Measurements from ENCODE around the gene PCBP4. TPM values are rescaled to one million over a fixed set of nuclear protein-coding genes. Genes with fewer than 3 reads are reported as not detected.

PCBP4 gene
- polyA plus RNA-seq, 4 donors: 24.0 to 60.8 (median 39.2) TPM

- H3K9me3 ChIP-seq (ENCODE audit: control insufficient read depth in 2 of 2, insufficient read depth in 1 of 2, low read depth in 1 of 2, low read length in 1 of 2): no peaks in the 10 kb centered on the region
- H3K27ac ChIP-seq (ENCODE audit: low read depth in 1 of 3, low read length in 2 of 3): no peak overlapping the region
- no peak for FAIRE-seq
- peaks cover 0 to 39% (median 0%) of the 10 kb centered on the region in 3 donors for H3K4me1 ChIP-seq (ENCODE audit: control insufficient read depth in 3 of 3, insufficient read depth in 2 of 3, low read depth in 1 of 3, low read length in 2 of 3)
- no peak overlapping the region for H3K4me3 ChIP-seq (ENCODE audit: low read depth in 1 of 3, low read length in 3 of 3)
- no peaks in the 10 kb centered on the region for H3K27me3 ChIP-seq (ENCODE audit: control insufficient read depth in 3 of 3, insufficient read depth in 3 of 3, low read length in 3 of 3)
- DNase-seq: no peak
- H3K36me3 ChIP-seq (ENCODE audit: control insufficient read depth in 3 of 3, insufficient read depth in 2 of 3, low read depth in 1 of 3, low read length in 3 of 3): peaks cover 3 to 75% (median 11%) of the 10 kb centered on the region in 3 donors
- WGBS, 3 donors: 75 to 79% (median 79%) methylated on average over 15 of the region's 15 CpGs
These were observed 21.3 kb upstream of the PCBP4 start for GRCh38 chr3:51988286-51989146.

GRCh38 chr3:51987568-51987967, 20.3 kb upstream of the PCBP4 start:
- Histone ChIP-seq H3K9me3 (ENCODE audit: control insufficient read depth in 2 of 2, insufficient read depth in 1 of 2, low read depth in 1 of 2, low read length in 1 of 2) (no peaks in the 10 kb centered on the region), H3K4me3 (ENCODE audit: low read depth in 1 of 3, low read length in 3 of 3) (peak overlapping the region in 1 of 3 donors; percentile 47), H3K27ac (ENCODE audit: low read depth in 1 of 3, low read length in 2 of 3) (peak overlapping the region in 2 of 3 donors; percentile 94 to 95), H3K4me1 (ENCODE audit: control insufficient read depth in 3 of 3, insufficient read depth in 2 of 3, low read depth in 1 of 3, low read length in 2 of 3) (peaks cover 0 to 43% (median 0%) of the 10 kb centered on the region in 3 donors), H3K27me3 (ENCODE audit: control insufficient read depth in 3 of 3, insufficient read depth in 3 of 3, low read length in 3 of 3) (no peaks in the 10 kb centered on the region), H3K36me3 (ENCODE audit: control insufficient read depth in 3 of 3, insufficient read depth in 2 of 3, low read depth in 1 of 3, low read length in 3 of 3) (peaks cover 0 to 66% (median 9%) of the 10 kb centered on the region in 3 donors)
- no peak for DNase-seq
- no peak for FAIRE-seq
- WGBS, 3 donors: 88 to 94% (median 93%) methylated on average over 7 of the region's 7 CpGs

DNA sequence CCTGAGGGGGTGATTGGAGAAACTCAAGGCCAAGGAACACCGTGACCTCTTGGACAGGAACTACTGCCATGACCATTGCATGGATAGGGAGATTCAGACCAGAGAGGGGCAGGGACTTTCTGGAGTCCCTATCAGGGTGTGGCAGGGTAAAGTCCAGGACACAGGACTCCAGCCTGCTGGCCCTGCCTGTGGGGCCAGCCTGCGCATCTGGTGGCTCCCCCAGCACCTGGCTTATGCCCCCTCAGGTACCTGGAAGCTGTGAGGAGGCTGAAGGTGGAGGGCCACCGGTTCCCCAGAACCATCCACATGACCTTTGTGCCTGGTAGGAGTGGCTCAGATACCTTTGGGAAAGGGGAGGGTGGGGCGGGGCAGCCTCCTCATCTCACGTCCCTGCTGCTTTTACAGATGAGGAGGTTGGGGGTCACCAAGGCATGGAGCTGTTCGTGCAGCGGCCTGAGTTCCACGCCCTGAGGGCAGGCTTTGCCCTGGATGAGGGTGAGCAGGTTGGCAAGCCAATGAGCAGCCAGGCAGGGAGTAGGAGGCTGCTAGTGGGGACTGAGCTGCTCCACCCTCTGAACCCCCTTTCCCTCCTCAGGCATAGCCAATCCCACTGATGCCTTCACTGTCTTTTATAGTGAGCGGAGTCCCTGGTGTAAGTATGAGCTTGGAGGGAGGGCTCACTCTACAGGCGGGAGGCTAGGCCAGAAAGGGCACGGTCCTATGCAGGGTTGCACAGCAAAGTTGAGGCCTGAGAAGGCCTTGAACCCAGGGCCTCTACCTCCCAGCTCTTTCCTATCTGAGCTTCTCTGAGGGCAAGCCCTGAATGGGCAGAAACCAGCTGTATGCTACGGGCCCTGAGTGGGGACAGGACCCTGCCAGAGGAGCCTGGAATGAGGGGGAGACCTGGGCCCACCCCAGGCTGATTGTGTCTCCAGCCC, 19.0 kb upstream of the PCBP4 start:
- DNase-seq: peak; percentile 86 to 89
- H3K4me3 ChIP-seq (ENCODE audit: low read depth in 1 of 3, low read length in 3 of 3): peak overlapping the region in 2 of 3 donors; percentile 26 to 47
- 39 to 66% (median 60%) methylated on average over 12 of the region's 12 CpGs for WGBS, 3 donors
- FAIRE-seq: no peak
- peaks cover 0 to 55% (median 7%) of the 10 kb centered on the region in 3 donors for H3K36me3 ChIP-seq (ENCODE audit: control insufficient read depth in 3 of 3, insufficient read depth in 2 of 3, low read depth in 1 of 3, low read length in 3 of 3)
- no peaks in the 10 kb centered on the region for H3K9me3 ChIP-seq (ENCODE audit: control insufficient read depth in 2 of 2, insufficient read depth in 1 of 2, low read depth in 1 of 2, low read length in 1 of 2)
- H3K27ac ChIP-seq (ENCODE audit: low read depth in 1 of 3, low read length in 2 of 3): peak overlapping the region; percentile 56 to 95 (median 94)
- peaks cover under 1 to 56% (median 3%) of the 10 kb centered on the region in 3 donors for H3K4me1 ChIP-seq (ENCODE audit: control insufficient read depth in 3 of 3, insufficient read depth in 2 of 3, low read depth in 1 of 3, low read length in 2 of 3)
- H3K27me3 ChIP-seq (ENCODE audit: control insufficient read depth in 3 of 3, insufficient read depth in 3 of 3, low read length in 3 of 3): no peaks in the 10 kb centered on the region

DNA sequence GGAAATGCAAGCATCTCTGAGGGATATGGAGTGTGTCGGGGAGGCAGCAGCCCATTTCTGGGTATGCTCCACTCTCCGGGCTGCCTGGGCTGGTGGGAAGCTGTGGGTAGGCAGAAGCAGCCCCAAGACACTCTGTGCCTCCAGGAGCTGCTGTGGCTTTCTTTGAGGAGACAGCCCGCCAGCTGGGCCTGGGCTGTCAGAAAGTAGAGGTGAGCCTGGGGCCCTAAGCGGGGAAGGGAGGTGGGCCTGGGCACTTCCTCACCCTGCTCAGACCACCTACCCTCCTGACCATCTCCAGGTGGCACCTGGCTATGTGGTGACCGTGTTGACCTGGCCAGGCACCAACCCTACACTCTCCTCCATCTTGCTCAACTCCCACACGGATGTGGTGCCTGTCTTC, 17.8 kb upstream of the PCBP4 start:
- no peak for FAIRE-seq
- peak overlapping the region; percentile 45 to 95 (median 94) for H3K27ac ChIP-seq (ENCODE audit: low read depth in 1 of 3, low read length in 2 of 3)
- 86 to 89% (median 88%) methylated on average over 6 of the region's 6 CpGs for WGBS, 3 donors
- peaks cover 0 to 65% (median 7%) of the 10 kb centered on the region in 3 donors for H3K36me3 ChIP-seq (ENCODE audit: control insufficient read depth in 3 of 3, insufficient read depth in 2 of 3, low read depth in 1 of 3, low read length in 3 of 3)
- peak overlapping the region in 1 of 3 donors; percentile 30 for H3K4me3 ChIP-seq (ENCODE audit: low read depth in 1 of 3, low read length in 3 of 3)
- no peaks in the 10 kb centered on the region for H3K27me3 ChIP-seq (ENCODE audit: control insufficient read depth in 3 of 3, insufficient read depth in 3 of 3, low read length in 3 of 3)
- no peak for DNase-seq
- no peaks in the 10 kb centered on the region for H3K9me3 ChIP-seq (ENCODE audit: control insufficient read depth in 2 of 2, insufficient read depth in 1 of 2, low read depth in 1 of 2, low read length in 1 of 2)
- H3K4me1 ChIP-seq (ENCODE audit: control insufficient read depth in 3 of 3, insufficient read depth in 2 of 3, low read depth in 1 of 3, low read length in 2 of 3): peaks cover 3 to 66% (median 4%) of the 10 kb centered on the region in 3 donors

GRCh38 chr3:51984269-51984647, 17.0 kb upstream of the PCBP4 start:
- H3K9me3 ChIP-seq (ENCODE audit: control insufficient read depth in 2 of 2, insufficient read depth in 1 of 2, low read depth in 1 of 2, low read length in 1 of 2): no peaks in the 10 kb centered on the region
- H3K36me3 ChIP-seq (ENCODE audit: control insufficient read depth in 3 of 3, insufficient read depth in 2 of 3, low read depth in 1 of 3, low read length in 3 of 3): peaks cover 0 to 61% (median 7%) of the 10 kb centered on the region in 3 donors
- H3K4me3 ChIP-seq (ENCODE audit: low read depth in 1 of 3, low read length in 3 of 3): peak overlapping the region in 2 of 3 donors; percentile 58 to 67
- peaks cover 3 to 66% (median 4%) of the 10 kb centered on the region in 3 donors for H3K4me1 ChIP-seq (ENCODE audit: control insufficient read depth in 3 of 3, insufficient read depth in 2 of 3, low read depth in 1 of 3, low read length in 2 of 3)
- H3K27me3 ChIP-seq (ENCODE audit: control insufficient read depth in 3 of 3, insufficient read depth in 3 of 3, low read length in 3 of 3): no peaks in the 10 kb centered on the region
- no peak for FAIRE-seq
- DNase-seq: peak in 1 of 2 donors; percentile 55
- peak overlapping the region; percentile 94 to 96 (median 95) for H3K27ac ChIP-seq (ENCODE audit: low read depth in 1 of 3, low read length in 2 of 3)

DNA sequence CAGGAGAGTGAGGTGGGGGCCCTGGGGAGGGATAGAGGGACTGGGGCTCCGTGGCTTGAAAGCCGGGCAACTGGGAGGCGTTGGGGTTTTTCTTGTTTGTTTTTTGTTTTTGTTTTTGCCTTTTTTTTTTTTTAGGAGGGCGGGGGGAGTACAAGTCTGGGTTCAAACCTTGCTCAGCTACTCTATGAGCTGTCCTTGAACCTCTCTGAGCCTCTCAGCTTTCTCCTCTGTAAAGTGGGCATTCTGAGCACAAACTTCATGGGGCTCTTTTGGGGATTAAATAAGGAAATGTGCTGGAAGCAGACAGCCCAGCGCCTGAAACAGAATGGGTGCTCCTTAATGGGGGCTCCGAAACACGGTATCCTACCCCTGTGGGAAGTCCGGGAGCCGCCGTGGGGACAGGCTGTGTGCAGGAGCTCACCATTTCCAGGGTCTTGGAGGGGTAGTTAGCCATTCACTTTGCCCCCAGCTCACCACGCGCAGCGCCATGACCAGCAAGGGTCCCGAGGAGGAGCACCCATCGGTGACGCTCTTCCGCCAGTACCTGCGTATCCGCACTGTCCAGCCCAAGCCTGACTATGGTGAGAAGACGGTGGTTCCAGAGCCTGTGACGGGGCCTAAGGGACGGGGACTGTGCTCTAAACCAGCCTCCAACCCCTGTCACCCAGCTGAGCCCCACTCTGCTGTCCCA, 16.5 kb upstream of the PCBP4 start:
- Histone ChIP-seq H3K4me3 (ENCODE audit: low read depth in 1 of 3, low read length in 3 of 3) (peak overlapping the region; percentile 46 to 67 (median 58)), H3K36me3 (ENCODE audit: control insufficient read depth in 3 of 3, insufficient read depth in 2 of 3, low read depth in 1 of 3, low read length in 3 of 3) (peaks cover 0 to 56% (median 3%) of the 10 kb centered on the region in 3 donors), H3K27ac (ENCODE audit: low read depth in 1 of 3, low read length in 2 of 3) (peak overlapping the region; percentile 94 to 96 (median 95)), H3K9me3 (ENCODE audit: control insufficient read depth in 2 of 2, insufficient read depth in 1 of 2, low read depth in 1 of 2, low read length in 1 of 2) (no peaks in the 10 kb centered on the region), H3K4me1 (ENCODE audit: control insufficient read depth in 3 of 3, insufficient read depth in 2 of 3, low read depth in 1 of 3, low read length in 2 of 3) (peaks cover 3 to 66% (median 4%) of the 10 kb centered on the region in 3 donors), H3K27me3 (ENCODE audit: control insufficient read depth in 3 of 3, insufficient read depth in 3 of 3, low read length in 3 of 3) (no peaks in the 10 kb centered on the region)
- no peak for DNase-seq
- 67 to 71% (median 70%) methylated on average over 22 of the region's 22 CpGs for WGBS, 3 donors
- no peak for FAIRE-seq

- Histone ChIP-seq H3K36me3 (ENCODE audit: control insufficient read depth in 3 of 3, insufficient read depth in 2 of 3, low read depth in 1 of 3, low read length in 3 of 3) (peaks cover 0 to 51% (median 0%) of the 10 kb centered on the region in 3 donors), H3K27me3 (ENCODE audit: control insufficient read depth in 3 of 3, insufficient read depth in 3 of 3, low read length in 3 of 3) (no peaks in the 10 kb centered on the region)
These were observed 15.8 kb upstream of the PCBP4 start, which contains the start of gene ACY1 for GRCh38 chr3:51982838-51983577. TSS of gene ACY1 (plus strand) at chr3:51983535. CDS start at chr3:51984065, 530 bp downstream.

More at GRCh38 chr3:51982838-51983577, 15.8 kb upstream of the PCBP4 start, which contains the start of gene ACY1:
- peak within 1 kb of the TSS; percentile 46 to 67 (median 58) for H3K4me3 ChIP-seq (ENCODE audit: low read depth in 1 of 3, low read length in 3 of 3)
- WGBS, 3 donors: 0% methylated on average over 52 to 68 of the region's 68 CpGs
- peak; percentile 94 to 97 for DNase-seq
- H3K4me1 ChIP-seq (ENCODE audit: control insufficient read depth in 3 of 3, insufficient read depth in 2 of 3, low read depth in 1 of 3, low read length in 2 of 3): peaks cover 3 to 66% (median 4%) of the 10 kb centered on the region in 3 donors
- H3K9me3 ChIP-seq (ENCODE audit: control insufficient read depth in 2 of 2, insufficient read depth in 1 of 2, low read depth in 1 of 2, low read length in 1 of 2): no peaks in the 10 kb centered on the region
- H3K27ac ChIP-seq (ENCODE audit: low read depth in 1 of 3, low read length in 2 of 3): peak within 1 kb of the TSS; percentile 94 to 96 (median 95)
- FAIRE-seq: no peak
